K562 (cell line): ENCODE results near the gene XIRP2.

Experiments
- CTBP1 ChIP-seq: fragments of 450-650 bp; IDR thresholded peaks from 2 replicates; pipeline ENCODE4 v1.6.1; 2016; ENCODE audit warnings: borderline replicate concordance
- FIP1L1 ChIP-seq: fragments of 200-400 bp; formaldehyde crosslinking; IDR thresholded peaks from 2 replicates; pipeline ENCODE4 v1.6.1; 2018; ENCODE audit warnings: mild to moderate bottlenecking, low read depth, low read length; ENCODE audit not compliant: poor library complexity, severe bottlenecking
- FOXM1 ChIP-seq, 2 experiments: fragments of 450-650 bp in 1 of 2; sonication (generic) in 1 of 2; formaldehyde crosslinking in 1 of 2; IDR thresholded peaks; 2 replicates each; pipeline versions ENCODE4 v1.6.1 to v1.9.0; 2017 to 2022; ENCODE audit warnings: low read depth in 2 of 2, mild to moderate bottlenecking in 2 of 2, missing genetic modification reagents in 1 of 2, moderate library complexity in 1 of 2
- JUNB ChIP-seq: fragments of 450-650 bp; formaldehyde crosslinking; conservative IDR thresholded peaks from 2 replicates; pipeline ENCODE4 v1.4.0; 2020; ENCODE audit warnings: mild to moderate bottlenecking
- JUND ChIP-seq, 2 experiments: IDR thresholded peaks; 2 replicates in 1 of 2; 3 replicates in 1 of 2; pipeline ENCODE4 v1.6.1; 2011; ENCODE audit warnings: borderline replicate concordance in 2 of 2, low read depth in 2 of 2, low read length in 2 of 2, improper control_type of control experiment in 1 of 2, missing biosample characterization in 1 of 2, missing genetic modification characterization in 1 of 2, missing genetic modification reagents in 1 of 2
- KLF16 ChIP-seq: IDR thresholded peaks from 2 replicates; pipeline ENCODE4 v1.6.1; 2016; ENCODE audit warnings: antibody characterized with exemption
- MED1 ChIP-seq: sonication (generic); formaldehyde crosslinking; IDR thresholded peaks from 2 replicates; pipeline ENCODE4 v1.8.1; 2023; ENCODE audit warnings: missing genetic modification reagents, borderline replicate concordance
- MNT ChIP-seq, 2 experiments: fragments of 450-650 bp; conservative IDR thresholded peaks; 2 replicates each; pipeline ENCODE4 v1.6.1; 2017; ENCODE audit warnings: mild to moderate bottlenecking in 2 of 2, moderate library complexity in 2 of 2
- MYNN ChIP-seq, 2 experiments: sonication (generic); formaldehyde crosslinking in 1 of 2; IDR thresholded peaks; 2 replicates each; pipeline versions ENCODE4 v1.5.0 to v1.6.1; 2016 to 2020; ENCODE audit warnings: antibody characterized with exemption in 1 of 2, missing genetic modification reagents in 1 of 2
- NR3C1 ChIP-seq: sonication (generic); formaldehyde crosslinking; IDR thresholded peaks from 2 replicates; pipeline ENCODE4 v1.8.1; 2022; ENCODE audit warnings: missing genetic modification reagents
- POLR2A ChIP-seq: fragments of 450-650 bp; conservative IDR thresholded peaks from 2 replicates; pipeline ENCODE4 v1.6.1; 2016
- ZFP36 ChIP-seq: fragments of 150-350 bp; IDR thresholded peaks from 2 replicates; pipeline ENCODE4 v1.6.1; 2018; ENCODE audit warnings: low read length, low read depth; ENCODE audit not compliant: partially characterized antibody
- TF ChIP-seq, protein P1 (sequence below): fragments of 250-450 bp; sonication (Bioruptor Pico); IDR thresholded peaks from 2 replicates; pipeline ENCODE4 v1.5.1; 2021; ENCODE audit warnings: mild to moderate bottlenecking
- TF ChIP-seq, protein P2 (sequence below), 3 experiments: IDR thresholded peaks in 2 of 3; conservative IDR thresholded peaks in 1 of 3; 2 replicates each; pipeline ENCODE4 v1.5.1; 2011 to 2012; ENCODE audit warnings: low read length in 3 of 3, mild to moderate bottlenecking in 3 of 3, control low read depth in 2 of 3, improper control_type of control experiment in 1 of 3, inconsistent platforms in 1 of 3, low read depth in 1 of 3, mixed read lengths in 1 of 3, moderate library complexity in 1 of 3; ENCODE audit not compliant: insufficient read depth in 2 of 3

GRCh38 chr2:167017021-167017420 lies 128.7 kb downstream of the XIRP2 start:
- TF ChIP-seq POLR2A (no peak), MNT (conservative IDR thresholded peaks at IDR 0.05) (no peak), FOXM1 (IDR thresholded peaks at IDR 0.05; ENCODE audit: low read depth) (no peak), FOXM1 (CRISPR knock-in tag; IDR thresholded peaks at IDR 0.05; ENCODE audit: low read depth) (no peak), MYNN (IDR thresholded peaks at IDR 0.05) (no peak), MYNN (CRISPR knock-in tag; IDR thresholded peaks at IDR 0.05) (no peak), JUND (IDR thresholded peaks at IDR 0.05; ENCODE audit: borderline replicate concordance, low read depth, low read length) (no peak), JUND (tag; IDR thresholded peaks at IDR 0.05; ENCODE audit: borderline replicate concordance, low read depth, low read length) (no peak), JUNB (no peak), NR3C1 (CRISPR knock-in tag) (no peak), KLF16 (no peak), ZFP36 (no peak), FIP1L1 (no peak), CTBP1 (no peak), MED1 (no peak)
- TF ChIP-seq, protein P1, sequence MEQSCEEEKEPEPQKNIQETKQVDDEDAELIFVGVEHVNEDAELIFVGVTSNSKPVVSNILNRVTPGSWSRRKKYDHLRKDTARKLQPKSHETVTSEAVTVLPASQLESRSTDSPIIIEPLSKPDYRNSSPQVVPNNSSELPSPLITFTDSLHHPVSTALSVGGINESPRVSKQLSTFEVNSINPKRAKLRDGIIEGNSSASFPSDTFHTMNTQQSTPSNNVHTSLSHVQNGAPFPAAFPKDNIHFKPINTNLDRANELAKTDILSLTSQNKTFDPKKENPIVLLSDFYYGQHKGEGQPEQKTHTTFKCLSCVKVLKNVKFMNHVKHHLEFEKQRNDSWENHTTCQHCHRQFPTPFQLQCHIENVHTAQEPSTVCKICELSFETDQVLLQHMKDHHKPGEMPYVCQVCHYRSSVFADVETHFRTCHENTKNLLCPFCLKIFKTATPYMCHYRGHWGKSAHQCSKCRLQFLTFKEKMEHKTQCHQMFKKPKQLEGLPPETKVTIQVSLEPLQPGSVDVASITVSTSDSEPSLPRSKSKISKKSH: no peak
- TF ChIP-seq, protein P2, sequence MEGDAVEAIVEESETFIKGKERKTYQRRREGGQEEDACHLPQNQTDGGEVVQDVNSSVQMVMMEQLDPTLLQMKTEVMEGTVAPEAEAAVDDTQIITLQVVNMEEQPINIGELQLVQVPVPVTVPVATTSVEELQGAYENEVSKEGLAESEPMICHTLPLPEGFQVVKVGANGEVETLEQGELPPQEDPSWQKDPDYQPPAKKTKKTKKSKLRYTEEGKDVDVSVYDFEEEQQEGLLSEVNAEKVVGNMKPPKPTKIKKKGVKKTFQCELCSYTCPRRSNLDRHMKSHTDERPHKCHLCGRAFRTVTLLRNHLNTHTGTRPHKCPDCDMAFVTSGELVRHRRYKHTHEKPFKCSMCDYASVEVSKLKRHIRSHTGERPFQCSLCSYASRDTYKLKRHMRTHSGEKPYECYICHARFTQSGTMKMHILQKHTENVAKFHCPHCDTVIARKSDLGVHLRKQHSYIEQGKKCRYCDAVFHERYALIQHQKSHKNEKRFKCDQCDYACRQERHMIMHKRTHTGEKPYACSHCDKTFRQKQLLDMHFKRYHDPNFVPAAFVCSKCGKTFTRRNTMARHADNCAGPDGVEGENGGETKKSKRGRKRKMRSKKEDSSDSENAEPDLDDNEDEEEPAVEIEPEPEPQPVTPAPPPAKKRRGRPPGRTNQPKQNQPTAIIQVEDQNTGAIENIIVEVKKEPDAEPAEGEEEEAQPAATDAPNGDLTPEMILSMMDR (IDR thresholded peaks at IDR 0.05 in 2 of 3, conservative IDR thresholded peaks at IDR 0.05 in 1 of 3; ENCODE audit: insufficient read depth in 2 of 3, low read depth in 1 of 3, low read length in 3 of 3): no peak
